ENCODE data around the gene UST. TPM values are rescaled to one million over a fixed set of nuclear protein-coding genes. Genes with fewer than 3 reads are reported as not detected.

The UST gene
- total RNA-seq, 4 donors from 2014 or later: 2.3 to 8.4 (median 2.8) TPM

GRCh38 chr6:148892247-148892646, 145.4 kb downstream of the UST start:
- in situ Hi-C loops (cut with MboI; ENCODE audit: low sequenced_read_pairs in 4 of 4): no loop called here
- intact Hi-C loops (cut with DNase I; ENCODE audit: low total_unique reads): no loop called here
- no peak overlapping the region for H3K4me3 ChIP-seq
- no peaks in the 10 kb centered on the region for H3K27me3 ChIP-seq
- H3K27ac ChIP-seq: no peak overlapping the region
- H3K36me3 ChIP-seq: no peaks in the 10 kb centered on the region
- no peak for ATAC-seq
- H3K4me1 ChIP-seq: no peaks in the 10 kb centered on the region
- TF ChIP-seq CTCF (IDR thresholded peaks at IDR 0.05 in 4 of 5, conservative IDR thresholded peaks at IDR 0.05 in 1 of 5) (no peak), POLR2A (IDR thresholded peaks at IDR 0.05) (no peak)
- no peak for DNase-seq
- no peaks in the 10 kb centered on the region for H3K9me3 ChIP-seq

- intact Hi-C loops (cut with DNase I; ENCODE audit: low total_unique reads) (no loop called here), in situ Hi-C loops (cut with MboI; ENCODE audit: low sequenced_read_pairs in 4 of 4) (no loop called here)
- Histone ChIP-seq H3K27ac (no peak overlapping the region), H3K4me1 (no peaks in the 10 kb centered on the region), H3K4me3 (no peak overlapping the region), H3K36me3 (no peaks in the 10 kb centered on the region), H3K9me3 (no peaks in the 10 kb centered on the region), H3K27me3 (no peaks in the 10 kb centered on the region)
- TF ChIP-seq POLR2A (IDR thresholded peaks at IDR 0.05) (no peak), CTCF (IDR thresholded peaks at IDR 0.05 in 4 of 5, conservative IDR thresholded peaks at IDR 0.05 in 1 of 5) (no peak)
- ATAC-seq (no peak), DNase-seq (no peak)
Observed at GRCh38 chr6:148893073-148893472, 146.2 kb downstream of the UST start.

GRCh38 chr6:148893481-148893880, 146.7 kb downstream of the UST start:
- no peak overlapping the region for H3K4me3 ChIP-seq
- DNase-seq (no peak), ATAC-seq (no peak)
- no peak overlapping the region for H3K27ac ChIP-seq
- H3K4me1 ChIP-seq: peaks cover under 1 to 3% of the 10 kb centered on the region in 2 donors
- in situ Hi-C loops (cut with MboI; ENCODE audit: low sequenced_read_pairs in 4 of 4) (no loop called here), intact Hi-C loops (cut with DNase I; ENCODE audit: low total_unique reads) (no loop called here)
- no peaks in the 10 kb centered on the region for H3K27me3 ChIP-seq
- TF ChIP-seq CTCF (IDR thresholded peaks at IDR 0.05 in 4 of 5, conservative IDR thresholded peaks at IDR 0.05 in 1 of 5) (no peak), POLR2A (IDR thresholded peaks at IDR 0.05) (no peak)
- no peaks in the 10 kb centered on the region for H3K9me3 ChIP-seq
- no peaks in the 10 kb centered on the region for H3K36me3 ChIP-seq

- ATAC-seq: no peak
- Histone ChIP-seq H3K27ac (no peak overlapping the region), H3K27me3 (no peaks in the 10 kb centered on the region), H3K36me3 (no peaks in the 10 kb centered on the region), H3K4me3 (no peak overlapping the region), H3K9me3 (no peaks in the 10 kb centered on the region), H3K4me1 (peaks cover 4 to 6% of the 10 kb centered on the region in 2 donors)
- DNase-seq: no peak
- in situ Hi-C loops (cut with MboI; ENCODE audit: low sequenced_read_pairs in 4 of 4) (no loop called here), intact Hi-C loops (cut with DNase I; ENCODE audit: low total_unique reads) (no loop called here)
- TF ChIP-seq POLR2A (IDR thresholded peaks at IDR 0.05): no peak
- no peak for TF ChIP-seq CTCF (IDR thresholded peaks at IDR 0.05 in 4 of 5, conservative IDR thresholded peaks at IDR 0.05 in 1 of 5)
Observed at GRCh38 chr6:148898376-148899014, 151.7 kb downstream of the UST start.

All from gastrocnemius medialis (tissue), 4 donors.